HCT116 (cell line): ENCODE results near the gene FAM234A. TPM values are rescaled to one million over a fixed set of nuclear protein-coding genes. Genes with fewer than 3 reads are reported as not detected.

ENCODE experiments used
- ATAC-seq: fragments of 200-7000 bp; cut with Tn5 transposase; 2 replicates; pipeline ENCODE4 v1.9.1; 2020; ENCODE audit warnings: mild to moderate bottlenecking, moderate library complexity
- BruUV-seq: library from RNA; stranded (reverse); fragments of 400-500 nt; replicated peaks from 2 replicates; lab custom pipeline; 2021; lab: Mats Ljungman, UMichigan
- CTCF ChIA-PET: fragments of 300-600 bp; sonication (Branson Sonifier 250); formaldehyde crosslinking; loops from one replicate; lab custom pipeline; 2021; ENCODE audit warnings: antibody characterized with exemption; lab: Charles Lee
- POLR2A ChIA-PET: fragments of 300-600, 350-600 bp; sonication (Branson Sonifier 250); formaldehyde crosslinking; loops from one replicate; lab custom pipeline; 2021; ENCODE audit warnings: antibody characterized with exemption; lab: Charles Lee
- RAD21 ChIA-PET, 2 experiments: fragments of 300-600 bp; sonication (Branson Sonifier 250); formaldehyde crosslinking; loops; one replicate each; lab custom pipeline; 2023; ENCODE audit warnings: low total read pairs in 2 of 2; ENCODE audit not compliant: uncharacterized antibody in 2 of 2, unreplicated experiment in 2 of 2, low non-redundant PET in 1 of 2; lab: Charles Lee
- DNase-seq: peaks from one replicate; pipeline ENCODE4 v3.0.0-alpha.2; 2010; ENCODE audit warnings: low read depth, low spot score
- H2AFZ ChIP-seq: fragments of 200-600 bp; shearing (Covaris generic), sonication (generic); 2 replicates; pipeline ENCODE4 v1.6.1; 2017; ENCODE audit warnings: low read depth, mixed run types, mixed read lengths, antibody characterized with exemption, low read length; ENCODE audit not compliant: poor library complexity, severe bottlenecking
- H3K27ac ChIP-seq: 2 replicates; pipeline ENCODE4 v1.5.1; 2012; ENCODE audit warnings: low read depth, low read length
- H3K27me3 ChIP-seq: fragments of 200-600 bp; sonication (generic); 2 replicates; pipeline ENCODE4 v1.6.1; 2016; ENCODE audit warnings: mixed run types, low read length, mixed read lengths; ENCODE audit not compliant: insufficient read depth
- H3K36me3 ChIP-seq, 2 experiments: fragments of 200-500 bp in 1 of 2; fragments of 200-600 bp in 1 of 2; sonication (Bioruptor generic) in 1 of 2; sonication (generic) in 1 of 2; 2 replicates each; pipeline versions ENCODE4 v1.5.1 to v1.6.1; 2014 to 2016; ENCODE audit warnings: low read length in 2 of 2, inconsistent platforms in 1 of 2, mixed read lengths in 1 of 2, mixed run types in 1 of 2; ENCODE audit not compliant: insufficient read depth in 2 of 2, control insufficient read depth in 1 of 2
- H3K4me1 ChIP-seq, 2 experiments: fragments of 200-600 bp in 1 of 2; sonication (generic) in 1 of 2; 2 replicates each; pipeline versions ENCODE4 v1.5.1 to v1.6.1; 2012 to 2017; ENCODE audit warnings: low read length in 2 of 2, inconsistent platforms in 1 of 2, mild to moderate bottlenecking in 1 of 2, mixed read lengths in 1 of 2, mixed run types in 1 of 2, moderate library complexity in 1 of 2; ENCODE audit not compliant: insufficient read depth in 2 of 2, control insufficient read depth in 1 of 2
- H3K4me2 ChIP-seq: fragments of 200-600 bp; sonication (generic); 2 replicates; pipeline ENCODE4 v1.6.1; 2017; ENCODE audit warnings: mixed run types, low read length, mixed read lengths
- H3K4me3 ChIP-seq, 2 experiments: fragments of 200-600 bp in 1 of 2; sonication (generic) in 1 of 2; replicated peaks in 1 of 2; 2 replicates each; pipeline ENCODE4 v1.5.1; 2011 to 2016; ENCODE audit warnings: low read length in 2 of 2, control low read depth in 1 of 2, low read depth in 1 of 2, mild to moderate bottlenecking in 1 of 2, mixed read lengths in 1 of 2, mixed run types in 1 of 2
- H3K79me2 ChIP-seq: fragments of 200-600 bp; sonication (generic); 2 replicates; pipeline ENCODE4 v1.6.1; 2017; ENCODE audit warnings: mild to moderate bottlenecking, mixed run types, low read length, moderate library complexity, mixed read lengths; ENCODE audit not compliant: insufficient read depth
- H3K9ac ChIP-seq: fragments of 200-600 bp; sonication (generic); 2 replicates; pipeline ENCODE4 v1.6.1; 2016; ENCODE audit warnings: low read length, mixed read lengths
- H3K9me2 ChIP-seq: fragments of 200-600 bp; sonication (generic), shearing (Covaris generic); 2 replicates; pipeline ENCODE4 v1.6.1; 2017; ENCODE audit warnings: mixed run types, mild to moderate bottlenecking, moderate library complexity; ENCODE audit not compliant: insufficient read depth
- H3K9me3 ChIP-seq, 2 experiments: fragments of 200-500 bp in 1 of 2; fragments of 200-600 bp in 1 of 2; sonication (Bioruptor generic) in 1 of 2; sonication (generic) in 1 of 2; 2 replicates each; pipeline ENCODE4 v1.6.1; 2014 to 2017; ENCODE audit warnings: low read length in 2 of 2, mixed read lengths in 2 of 2, inconsistent platforms in 1 of 2, low read depth in 1 of 2, mild to moderate bottlenecking in 1 of 2, mixed run types in 1 of 2, moderate library complexity in 1 of 2; ENCODE audit not compliant: control insufficient read depth in 1 of 2, insufficient read depth in 1 of 2
- H4K20me1 ChIP-seq: fragments of 200-600 bp; sonication (generic), shearing (Covaris generic); 2 replicates; pipeline ENCODE4 v1.6.1; 2017; ENCODE audit warnings: mixed run types, mild to moderate bottlenecking, moderate library complexity; ENCODE audit not compliant: insufficient read depth
- CBX3 ChIP-seq: IDR thresholded peaks from 2 replicates; pipeline ENCODE4 v1.6.1; 2012; ENCODE audit warnings: low read depth
- CEBPB ChIP-seq: IDR thresholded peaks from 2 replicates; pipeline ENCODE4 v1.6.1; 2012; ENCODE audit warnings: low read depth
- ELF1 ChIP-seq: IDR thresholded peaks from 2 replicates; pipeline ENCODE4 v1.6.1; 2012; ENCODE audit warnings: low read depth, borderline replicate concordance
- EZH2 ChIP-seq: fragments of 200-600 bp; sonication (generic); IDR thresholded peaks from 2 replicates; pipeline ENCODE4 v1.6.1; 2017; ENCODE audit warnings: antibody characterized with exemption, mixed run types
- EZH2phosphoT487 ChIP-seq: fragments of 200-600 bp; IDR thresholded peaks from 2 replicates; pipeline ENCODE4 v1.6.1; 2018; ENCODE audit warnings: antibody characterized with exemption, borderline replicate concordance
- FOSL1 ChIP-seq: IDR thresholded peaks from 2 replicates; pipeline ENCODE4 v1.6.1; 2012; ENCODE audit warnings: low read depth
- POLR2A ChIP-seq: IDR thresholded peaks from 2 replicates; pipeline ENCODE4 v1.7.0; 2011; ENCODE audit warnings: borderline replicate concordance; ENCODE audit not compliant: insufficient read depth, insufficient read length; ENCODE audit errors: extremely low read depth
- POLR2AphosphoS5 ChIP-seq: IDR thresholded peaks from 2 replicates; pipeline ENCODE4 v1.6.1; 2011; ENCODE audit warnings: mild to moderate bottlenecking, low read depth, low read length, moderate library complexity
- RAD21 ChIP-seq: IDR thresholded peaks from 2 replicates; pipeline ENCODE4 v1.6.1; 2012; ENCODE audit warnings: low read depth, mild to moderate bottlenecking
- SIN3A ChIP-seq: IDR thresholded peaks from 2 replicates; pipeline ENCODE4 v1.6.1; 2012; ENCODE audit warnings: low read depth
- SP1 ChIP-seq: IDR thresholded peaks from 2 replicates; pipeline ENCODE4 v1.6.1; 2012; ENCODE audit warnings: low read depth
- TCF7L2 ChIP-seq: IDR thresholded peaks from 2 replicates; pipeline ENCODE4 v1.7.0; 2011; ENCODE audit warnings: borderline replicate concordance, inconsistent platforms; ENCODE audit not compliant: insufficient read depth, insufficient read length; ENCODE audit errors: extremely low read depth
- YY1 ChIP-seq: IDR thresholded peaks from 2 replicates; pipeline ENCODE4 v1.6.1; 2011; ENCODE audit warnings: low read length, low read depth, moderate library complexity, mild to moderate bottlenecking; ENCODE audit not compliant: insufficient replicate concordance; ENCODE audit errors: extremely low read depth
- ZFX ChIP-seq: fragments of 450-650 bp; IDR thresholded peaks from 2 replicates; pipeline ENCODE4 v1.6.1; 2017
- ZNF274 ChIP-seq: fragments of 200-500 bp; sonication (Bioruptor generic); IDR thresholded peaks from 2 replicates; pipeline ENCODE4 v1.6.1; 2014; ENCODE audit warnings: mild to moderate bottlenecking, low read depth, low read length, inconsistent platforms
- intact Hi-C: fragments of 100-400 bp; cut with micrococcal nuclease; formaldehyde crosslinking; loops from 2 replicates; pipeline ENCODE4 v1.10.0; 2022
- total RNA-seq: library from RNA; stranded (reverse); gene quantifications from one replicate; pipeline ENCODE4 v1.2.1, GENCODE V29; 2021; ENCODE audit not compliant: unreplicated experiment
- TF ChIP-seq, protein P1 (sequence below): IDR thresholded peaks from 2 replicates; pipeline ENCODE4 v1.6.1; 2012
- TF ChIP-seq, protein P2 (sequence below): IDR thresholded peaks from 2 replicates; pipeline ENCODE4 v1.6.1; 2012
- TF ChIP-seq, protein P3 (sequence below), 3 experiments: fragments of 200-600 bp in 1 of 3; sonication (generic) in 1 of 3; IDR thresholded peaks in 2 of 3; conservative IDR thresholded peaks in 1 of 3; 2 replicates each; pipeline ENCODE4 v1.5.1; 2012 to 2017; ENCODE audit warnings: low read depth in 2 of 3, low read length in 2 of 3, antibody characterized with exemption in 1 of 3, borderline replicate concordance in 1 of 3, control low read depth in 1 of 3, mild to moderate bottlenecking in 1 of 3, mixed read lengths in 1 of 3, mixed run types in 1 of 3, moderate library complexity in 1 of 3; ENCODE audit not compliant: insufficient read depth in 1 of 3

Gene FAM234A
- total RNA-seq, 1 experiment from 2014 or later, result 36.4 TPM

DNA sequence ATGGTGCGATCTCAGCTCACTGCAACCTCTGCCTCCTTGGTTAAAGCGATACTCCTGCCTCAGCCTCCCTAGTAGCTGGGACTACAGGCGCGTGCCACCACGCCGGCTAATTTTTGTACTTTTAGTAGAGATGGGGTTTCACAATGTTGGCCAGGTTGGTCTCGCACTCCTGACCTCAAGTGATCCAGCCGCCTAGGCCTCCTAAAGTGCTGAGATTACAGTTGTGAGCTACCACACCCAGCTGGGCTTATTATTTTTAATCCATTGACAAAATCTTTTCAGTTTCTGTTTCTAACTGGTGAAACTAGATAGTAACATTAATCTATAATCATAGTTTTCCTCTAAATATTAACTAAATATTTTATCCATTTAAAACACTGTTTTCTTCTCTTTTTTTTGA is 5.9 kb downstream of the FAM234A start:
- no peak overlapping the region for H3K4me2 ChIP-seq
- no peak overlapping the region for H3K4me3 ChIP-seq
- no peaks in the 10 kb centered on the region for H3K27me3 ChIP-seq
- H3K9me3 ChIP-seq, result no peaks in the 10 kb centered on the region
- CTCF ChIA-PET, result no interaction called here
- H3K4me1 ChIP-seq, result peaks cover 0 to 2% of the 10 kb centered on the region in 2 experiments; a peak in 2 of 4 replicates
- intact Hi-C loops, result no loop called here
- RAD21 ChIA-PET, result no interaction called here
- DNase-seq (no peak), ATAC-seq (no peak)
- no peak overlapping the region for H2AFZ ChIP-seq
- POLR2A ChIA-PET, result no interaction called here
- H3K79me2 ChIP-seq, result no peaks in the 10 kb centered on the region
- TF ChIP-seq SIN3A (no peak), CEBPB (no peak), EZH2phosphoT487 (no peak), POLR2AphosphoS5 (no peak), YY1 (no peak), ELF1 (no peak)
- TF ChIP-seq, protein P1, sequence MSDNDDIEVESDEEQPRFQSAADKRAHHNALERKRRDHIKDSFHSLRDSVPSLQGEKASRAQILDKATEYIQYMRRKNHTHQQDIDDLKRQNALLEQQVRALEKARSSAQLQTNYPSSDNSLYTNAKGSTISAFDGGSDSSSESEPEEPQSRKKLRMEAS, result no peak
- BruUV-seq, result no TSS peak
- H4K20me1 ChIP-seq, result no peaks in the 10 kb centered on the region
- H3K27ac ChIP-seq, result no peak overlapping the region
- no peaks in the 10 kb centered on the region for H3K9me2 ChIP-seq
- no peaks in the 10 kb centered on the region for H3K36me3 ChIP-seq
- H3K9ac ChIP-seq, result no peak overlapping the region

DNA sequence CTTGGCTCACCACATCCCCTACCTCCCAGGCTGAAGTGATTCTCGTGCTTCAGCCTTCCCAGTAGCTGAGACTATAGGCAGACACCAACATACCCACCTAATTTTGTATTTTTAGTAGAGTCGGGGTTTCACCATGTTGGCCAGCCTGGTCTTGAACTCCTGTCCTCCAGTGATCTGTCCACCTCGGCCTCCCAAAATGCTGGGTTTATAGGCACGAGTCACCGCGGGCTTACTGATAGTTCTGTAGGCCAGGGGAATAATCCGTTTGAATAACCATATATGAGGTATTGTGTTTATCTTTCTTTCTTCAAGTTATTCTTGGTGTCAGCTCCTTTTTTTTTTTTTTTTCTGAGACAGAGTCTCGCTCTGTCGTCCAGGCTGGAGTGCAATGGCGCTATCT is 7.7 kb downstream of the FAM234A start:
- Histone ChIP-seq H3K36me3 (no peaks in the 10 kb centered on the region), H3K79me2 (no peaks in the 10 kb centered on the region), H3K27ac (no peak overlapping the region), H3K4me3 (no peak overlapping the region), H3K9me3 (no peaks in the 10 kb centered on the region), H4K20me1 (no peaks in the 10 kb centered on the region), H3K4me1 (no peaks in the 10 kb centered on the region), H3K4me2 (no peak overlapping the region)
- ChIA-PET CTCF (no interaction called here), POLR2A (no interaction called here), RAD21 (no interaction called here)
- BruUV-seq, result no TSS peak
- DNase-seq, result no peak
- TF ChIP-seq, protein P2, sequence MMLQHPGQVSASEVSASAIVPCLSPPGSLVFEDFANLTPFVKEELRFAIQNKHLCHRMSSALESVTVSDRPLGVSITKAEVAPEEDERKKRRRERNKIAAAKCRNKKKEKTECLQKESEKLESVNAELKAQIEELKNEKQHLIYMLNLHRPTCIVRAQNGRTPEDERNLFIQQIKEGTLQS, result no peak
- TF ChIP-seq POLR2A (no peak), CBX3 (no peak), YY1 (no peak), EZH2 (no peak), TCF7L2 (no peak), FOSL1 (no peak), POLR2AphosphoS5 (no peak), RAD21 (no peak), ZNF274 (no peak), ZFX (no peak), SP1 (no peak)
- TF ChIP-seq, protein P3, sequence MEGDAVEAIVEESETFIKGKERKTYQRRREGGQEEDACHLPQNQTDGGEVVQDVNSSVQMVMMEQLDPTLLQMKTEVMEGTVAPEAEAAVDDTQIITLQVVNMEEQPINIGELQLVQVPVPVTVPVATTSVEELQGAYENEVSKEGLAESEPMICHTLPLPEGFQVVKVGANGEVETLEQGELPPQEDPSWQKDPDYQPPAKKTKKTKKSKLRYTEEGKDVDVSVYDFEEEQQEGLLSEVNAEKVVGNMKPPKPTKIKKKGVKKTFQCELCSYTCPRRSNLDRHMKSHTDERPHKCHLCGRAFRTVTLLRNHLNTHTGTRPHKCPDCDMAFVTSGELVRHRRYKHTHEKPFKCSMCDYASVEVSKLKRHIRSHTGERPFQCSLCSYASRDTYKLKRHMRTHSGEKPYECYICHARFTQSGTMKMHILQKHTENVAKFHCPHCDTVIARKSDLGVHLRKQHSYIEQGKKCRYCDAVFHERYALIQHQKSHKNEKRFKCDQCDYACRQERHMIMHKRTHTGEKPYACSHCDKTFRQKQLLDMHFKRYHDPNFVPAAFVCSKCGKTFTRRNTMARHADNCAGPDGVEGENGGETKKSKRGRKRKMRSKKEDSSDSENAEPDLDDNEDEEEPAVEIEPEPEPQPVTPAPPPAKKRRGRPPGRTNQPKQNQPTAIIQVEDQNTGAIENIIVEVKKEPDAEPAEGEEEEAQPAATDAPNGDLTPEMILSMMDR (IDR thresholded peaks at IDR 0.05 in 2 of 3, conservative IDR thresholded peaks at IDR 0.05 in 1 of 3; ENCODE audit: borderline replicate concordance in 1 of 3, insufficient read depth in 1 of 3, low read depth in 2 of 3, low read length in 2 of 3), result no peak
- TF ChIP-seq, all 23 proteins: peak for 0
- Histone ChIP-seq H2AFZ (no peak overlapping the region), H3K9me2 (no peaks in the 10 kb centered on the region), H3K9ac (no peak overlapping the region), H3K27me3 (no peaks in the 10 kb centered on the region)
- no peak for ATAC-seq
- intact Hi-C loops, result no loop called here
